HG03439 (cell line): ENCODE data around the gene SSPN.

Experiments
- ATAC-seq: cut with Tn5 transposase; IDR thresholded peaks from one replicate; pipeline ENCODE4 v1.9.1; 2021; ENCODE audit warnings: mild to moderate bottlenecking, moderate library complexity; ENCODE audit not compliant: unreplicated experiment

SSPN gene

GRCh38 chr12:26185532-26186320 is 9.6 kb upstream of the SSPN start:
- no peak for ATAC-seq

- ATAC-seq, result no peak
These were observed 8.2 kb upstream of the SSPN start for GRCh38 chr12:26187014-26187798.

- no peak for ATAC-seq
These were observed 7.2 kb upstream of the SSPN start for GRCh38 chr12:26188127-26188526.

GRCh38 chr12:26188641-26189040 is 6.7 kb upstream of the SSPN start:
- no peak for ATAC-seq

- no peak for ATAC-seq
These were observed 3.2 kb upstream of the SSPN start for GRCh38 chr12:26192142-26192541.

GRCh38 chr12:26193539-26193938 is 1.8 kb upstream of the SSPN start:
- ATAC-seq, result no peak

GRCh38 chr12:26195641-26196420 is 458 bp downstream of the SSPN start:
- no peak for ATAC-seq

- no peak for ATAC-seq
These were observed 996 bp downstream of the SSPN start for GRCh38 chr12:26196421-26196716.

GRCh38 chr12:26197832-26198231 is 2.5 kb downstream of the SSPN start:
- ATAC-seq, result no peak

- ATAC-seq, result no peak
These were observed 3.4 kb downstream of the SSPN start for GRCh38 chr12:26198742-26199141.

- no peak for ATAC-seq
These were observed 7.9 kb downstream of the SSPN start for GRCh38 chr12:26203167-26203780.

- no peak for ATAC-seq
These were observed 9.4 kb downstream of the SSPN start for GRCh38 chr12:26204612-26205289.

GRCh38 chr12:26205298-26205697 is 9.9 kb downstream of the SSPN start:
- no peak for ATAC-seq

GRCh38 chr12:26205941-26206340 is 10.6 kb downstream of the SSPN start:
- no peak for ATAC-seq

- ATAC-seq, result no peak
These were observed 16.0 kb downstream of the SSPN start for GRCh38 chr12:26211331-26211730.

GRCh38 chr12:26212396-26212795 is 17.0 kb downstream of the SSPN start:
- no peak for ATAC-seq

- ATAC-seq, result no peak
These were observed 17.6 kb downstream of the SSPN start for GRCh38 chr12:26212988-26213387.

GRCh38 chr12:26214121-26214520 is 18.7 kb downstream of the SSPN start:
- no peak for ATAC-seq

- ATAC-seq, result no peak
These were observed 24.4 kb downstream of the SSPN start for GRCh38 chr12:26219736-26220135.

GRCh38 chr12:26224657-26225056 is 29.3 kb downstream of the SSPN start:
- ATAC-seq, result no peak

- no peak for ATAC-seq
These were observed 30.7 kb downstream of the SSPN start for GRCh38 chr12:26226122-26226521.
